Liver (tissue), 9 donors: ENCODE data around the gene ST3GAL5. TPM values are rescaled to one million over a fixed set of nuclear protein-coding genes. Genes with fewer than 3 reads are reported as not detected.
A peak's percentile ranks its signal among the peaks of the same experiment; 100 is the strongest.

Experiments used
- DNase-seq: peaks from one replicate; pipeline ENCODE4 v3.0.0-alpha.2; 2017; ENCODE audit warnings: low spot score
- H3K27ac ChIP-seq, 2 donors: one replicate each; pipeline ENCODE4 v1.7.0; 2013; ENCODE audit warnings: inconsistent platforms in 2 of 2, low read length in 2 of 2, control low read depth in 1 of 2, low read depth in 1 of 2, mild to moderate bottlenecking in 1 of 2
- H3K27me3 ChIP-seq, 4 donors: one replicate each; pipeline versions ENCODE4 v1.6.1 to v1.7.0; 2013; ENCODE audit warnings: low read length in 3 of 4, inconsistent platforms in 1 of 4, mild to moderate bottlenecking in 1 of 4, moderate library complexity in 1 of 4; ENCODE audit not compliant: control insufficient read depth in 4 of 4, insufficient read depth in 4 of 4
- H3K36me3 ChIP-seq, 4 donors: one replicate each; pipeline versions ENCODE4 v1.6.1 to v1.7.0; 2013; ENCODE audit warnings: low read length in 3 of 4, mild to moderate bottlenecking in 3 of 4, low read depth in 1 of 4, moderate library complexity in 1 of 4; ENCODE audit not compliant: control insufficient read depth in 4 of 4, insufficient read depth in 3 of 4
- H3K4me1 ChIP-seq, 4 donors: one replicate each; pipeline versions ENCODE4 v1.6.1 to v1.7.0; 2013; ENCODE audit warnings: low read length in 3 of 4, mild to moderate bottlenecking in 3 of 4, moderate library complexity in 1 of 4; ENCODE audit not compliant: control insufficient read depth in 4 of 4, insufficient read depth in 4 of 4
- H3K4me3 ChIP-seq, 3 donors: one replicate each; pipeline versions ENCODE4 v1.6.1 to v1.7.0; 2013; ENCODE audit warnings: low read length in 3 of 3, control low read depth in 1 of 3, low read depth in 1 of 3, mild to moderate bottlenecking in 1 of 3
- H3K9ac ChIP-seq, 2 donors: one replicate each; pipeline ENCODE4 v1.7.0; 2013; ENCODE audit warnings: low read length in 2 of 2, mild to moderate bottlenecking in 2 of 2, moderate library complexity in 2 of 2, control low read depth in 1 of 2, low read depth in 1 of 2
- H3K9me3 ChIP-seq, 4 donors: one replicate each; pipeline versions ENCODE4 v1.6.1 to v1.7.0; 2013; ENCODE audit warnings: low read length in 3 of 4; ENCODE audit not compliant: control insufficient read depth in 4 of 4
- ATF3 ChIP-seq: IDR thresholded peaks from 2 replicates; pipeline ENCODE4 v1.6.1; 2016; ENCODE audit warnings: antibody characterized with exemption
- CTCF ChIP-seq: fragments of 150-350 bp; IDR thresholded peaks from 2 replicates; pipeline ENCODE4 v1.5.1; 2017; ENCODE audit warnings: improper control_type of control experiment, low read depth, low read length; ENCODE audit not compliant: missing input control
- FOXA1 ChIP-seq: IDR thresholded peaks from 2 replicates; pipeline ENCODE4 v1.6.1; 2016; ENCODE audit warnings: antibody characterized with exemption
- FOXA2 ChIP-seq: IDR thresholded peaks from 2 replicates; pipeline ENCODE4 v1.6.1; 2016; ENCODE audit warnings: antibody characterized with exemption
- HNF4A ChIP-seq, 2 donors: conservative IDR thresholded peaks; 2 replicates each; pipeline ENCODE4 v1.6.1; 2016; ENCODE audit warnings: antibody characterized with exemption in 2 of 2, mild to moderate bottlenecking in 2 of 2
- HNF4G ChIP-seq: IDR thresholded peaks from 2 replicates; pipeline ENCODE4 v1.6.1; 2016; ENCODE audit warnings: antibody characterized with exemption
- JUND ChIP-seq, 2 donors: IDR thresholded peaks; 2 replicates each; pipeline ENCODE4 v1.6.1; 2016; ENCODE audit warnings: antibody characterized with exemption in 2 of 2
- MAX ChIP-seq: IDR thresholded peaks from 2 replicates; pipeline ENCODE4 v1.6.1; 2016; ENCODE audit warnings: antibody characterized with exemption
- NR2F2 ChIP-seq: IDR thresholded peaks from 2 replicates; pipeline ENCODE4 v1.6.1; 2016; ENCODE audit warnings: antibody characterized with exemption
- RAD21 ChIP-seq, 2 donors: IDR thresholded peaks; 2 replicates each; pipeline ENCODE4 v1.6.1; 2016; ENCODE audit warnings: antibody characterized with exemption in 2 of 2, mild to moderate bottlenecking in 2 of 2
- REST ChIP-seq: IDR thresholded peaks from 2 replicates; pipeline ENCODE4 v1.6.1; 2016; ENCODE audit warnings: antibody characterized with exemption, mild to moderate bottlenecking
- RXRA ChIP-seq, 2 donors: IDR thresholded peaks; 2 replicates each; pipeline ENCODE4 v1.6.1; 2017 to 2018; ENCODE audit warnings: antibody characterized with exemption in 2 of 2, mild to moderate bottlenecking in 1 of 2
- SP1 ChIP-seq: IDR thresholded peaks from 2 replicates; pipeline ENCODE4 v1.6.1; 2018; ENCODE audit warnings: antibody characterized with exemption, mild to moderate bottlenecking
- YY1 ChIP-seq: IDR thresholded peaks from 2 replicates; pipeline ENCODE4 v1.6.1; 2016; ENCODE audit warnings: antibody characterized with exemption, mild to moderate bottlenecking
- WGBS: extraction: QIAGEN DNeasy Blood & Tissue Kit; methylation state at CpG from one replicate; pipeline ENCODE4 v1.1.7; 2013; 5-methylcytosine and 5-hydroxymethylcytosine counted together
- polyA plus RNA-seq, 2 donors: library from polyadenylated mRNA; stranded (reverse) in 1 of 2; unstranded in 1 of 2; fragments of 200-250 nt in 1 of 2; fragments of >200 nt in 1 of 2; fragmentation: Nextera tagmentation in 1 of 2; extraction: Ambion mirVana in 1 of 2; gene quantifications; one replicate each; pipeline versions ENCODE4 v1.2.1 to v1.2.3, GENCODE V29; 2013 to 2015
- total RNA-seq, 2 donors: library from RNA; depleted of rRNA; stranded (reverse); fragments of >200 nt; gene quantifications; one replicate each; pipeline ENCODE4 v1.2.3, GENCODE V29; 2014
- donor health status: healthy.
- donor health status: healthy.
- donor health status: healthy.
- donor health status: healthy.
- donor health status: healthy.

ST3GAL5 gene
- total and polyA plus RNA-seq, 4 donors = 4.5 to 17.0 (median 9.0) TPM

GRCh38 chr2:85854166-85854509 is 34.7 kb downstream of the ST3GAL5 start:
- TF ChIP-seq FOXA2 (no peak), CTCF (no peak)
- no peak for DNase-seq
- H3K4me1 ChIP-seq = no peaks in the 10 kb centered on the region
- no peaks in the 10 kb centered on the region for H3K9me3 ChIP-seq
- H3K27ac ChIP-seq = peak overlapping the region; percentile 65 to 71
- H3K36me3 ChIP-seq = peaks cover 0 to 18% (median 15%) of the 10 kb centered on the region in 4 donors
- peak overlapping the region in 1 of 2 donors; percentile 50 for H3K9ac ChIP-seq
- no peak overlapping the region for H3K4me3 ChIP-seq
- no peaks in the 10 kb centered on the region for H3K27me3 ChIP-seq
- WGBS = 79% methylated on average over 3 of the region's 3 CpGs

- TF ChIP-seq MAX (no peak), SP1 (no peak), NR2F2 (peak; percentile 67)
- Histone ChIP-seq H3K4me1 (no peaks in the 10 kb centered on the region), H3K36me3 (peaks cover 0 to 18% (median 14%) of the 10 kb centered on the region in 4 donors), H3K27ac (peak overlapping the region; percentile 65 to 71), H3K9ac (peak overlapping the region in 1 of 2 donors; percentile 50), H3K9me3 (no peaks in the 10 kb centered on the region), H3K27me3 (no peaks in the 10 kb centered on the region), H3K4me3 (no peak overlapping the region)
- 72% methylated on average over 10 of the region's 10 CpGs for WGBS
- DNase-seq = no peak
Observed at GRCh38 chr2:85853499-85854165, 35.2 kb downstream of the ST3GAL5 start.

GRCh38 chr2:85852937-85853498 is 35.8 kb downstream of the ST3GAL5 start:
- no peak for TF ChIP-seq MAX
- no peak for TF ChIP-seq FOXA2
- TF ChIP-seq YY1 = no peak
- no peak for TF ChIP-seq NR2F2
- TF ChIP-seq ATF3 = no peak
- TF ChIP-seq CTCF = no peak
- no peak for TF ChIP-seq JUND (IDR thresholded peaks at IDR 0.05)
- TF ChIP-seq REST = no peak
- no peak for TF ChIP-seq RAD21 (IDR thresholded peaks at IDR 0.05)
- TF ChIP-seq HNF4G = no peak
- TF ChIP-seq FOXA1 = no peak
- TF ChIP-seq HNF4A (conservative IDR thresholded peaks at IDR 0.05) = no peak
- TF ChIP-seq RXRA (IDR thresholded peaks at IDR 0.05) = no peak
- TF ChIP-seq SP1 = no peak
- H3K27me3 ChIP-seq = no peaks in the 10 kb centered on the region
- WGBS = 69% methylated on average over 11 of the region's 11 CpGs
- peak overlapping the region; percentile 50 to 71 for H3K27ac ChIP-seq
- no peak for DNase-seq
- no peak overlapping the region for H3K4me3 ChIP-seq
- H3K36me3 ChIP-seq = peaks cover 2 to 19% (median 14%) of the 10 kb centered on the region in 4 donors
- no peaks in the 10 kb centered on the region for H3K9me3 ChIP-seq
- H3K4me1 ChIP-seq = no peaks in the 10 kb centered on the region
- no peak overlapping the region for H3K9ac ChIP-seq
